ENCODE results near the gene TBL1Y.
A peak's percentile ranks its signal among the peaks of the same experiment; 100 is the strongest.

DNA sequence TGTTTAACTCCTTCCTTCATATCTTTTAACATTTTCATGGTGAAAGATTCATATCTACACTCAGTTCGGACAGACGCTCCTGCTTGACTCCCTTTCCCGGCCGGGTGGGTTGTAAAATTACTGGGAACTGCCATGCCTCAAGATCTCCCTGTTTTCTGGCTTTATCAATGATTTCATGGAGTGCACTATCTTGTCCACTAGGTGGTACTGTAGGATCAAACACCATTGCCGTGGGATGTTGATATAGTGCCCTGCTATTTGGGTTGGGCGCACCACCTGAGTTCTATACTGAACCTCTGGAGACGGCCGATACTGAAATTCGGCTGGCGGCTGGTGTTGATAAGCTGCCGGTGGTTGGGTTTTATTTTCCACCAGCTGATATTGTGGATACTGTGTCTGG lies 54.2 kb downstream of the TBL1Y start:
- TF ChIP-seq, protein P1, sequence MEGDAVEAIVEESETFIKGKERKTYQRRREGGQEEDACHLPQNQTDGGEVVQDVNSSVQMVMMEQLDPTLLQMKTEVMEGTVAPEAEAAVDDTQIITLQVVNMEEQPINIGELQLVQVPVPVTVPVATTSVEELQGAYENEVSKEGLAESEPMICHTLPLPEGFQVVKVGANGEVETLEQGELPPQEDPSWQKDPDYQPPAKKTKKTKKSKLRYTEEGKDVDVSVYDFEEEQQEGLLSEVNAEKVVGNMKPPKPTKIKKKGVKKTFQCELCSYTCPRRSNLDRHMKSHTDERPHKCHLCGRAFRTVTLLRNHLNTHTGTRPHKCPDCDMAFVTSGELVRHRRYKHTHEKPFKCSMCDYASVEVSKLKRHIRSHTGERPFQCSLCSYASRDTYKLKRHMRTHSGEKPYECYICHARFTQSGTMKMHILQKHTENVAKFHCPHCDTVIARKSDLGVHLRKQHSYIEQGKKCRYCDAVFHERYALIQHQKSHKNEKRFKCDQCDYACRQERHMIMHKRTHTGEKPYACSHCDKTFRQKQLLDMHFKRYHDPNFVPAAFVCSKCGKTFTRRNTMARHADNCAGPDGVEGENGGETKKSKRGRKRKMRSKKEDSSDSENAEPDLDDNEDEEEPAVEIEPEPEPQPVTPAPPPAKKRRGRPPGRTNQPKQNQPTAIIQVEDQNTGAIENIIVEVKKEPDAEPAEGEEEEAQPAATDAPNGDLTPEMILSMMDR (IDR thresholded peaks at IDR 0.05 in 2 of 3, conservative IDR thresholded peaks at IDR 0.05 in 1 of 3; ENCODE audit: borderline replicate concordance in 1 of 3, insufficient read depth in 1 of 3, low read depth in 2 of 3, low read length in 2 of 3) = peak in 2 of 3 experiments; percentile 8 to 12; a peak in 1 of 6 replicates
- TF ChIP-seq EZH2 (IDR thresholded peaks at IDR 0.05) (no peak), ZNF274 (IDR thresholded peaks at IDR 0.05; ENCODE audit: low read depth, low read length) (no peak)
